Chondrocyte (in vitro differentiated cells): ENCODE results near the gene GINS1. TPM values are rescaled to one million over a fixed set of nuclear protein-coding genes. Genes with fewer than 3 reads are reported as not detected.

Experiments
- DNase-seq: peaks from one replicate; pipeline ENCODE4 v3.0.0; 2021; ENCODE audit warnings: mixed read lengths, low spot score
- H3K27ac Mint-ChIP-seq: one replicate; pipeline ENCODE4 v1.8.0; 2021; ENCODE audit warnings: mild to moderate bottlenecking, moderate library complexity, mixed read lengths; ENCODE audit not compliant: unreplicated experiment
- H3K27me3 Mint-ChIP-seq: 2 replicates; pipeline ENCODE4 v1.8.0; 2021; ENCODE audit warnings: low read depth, mixed read lengths
- H3K36me3 Mint-ChIP-seq: 2 replicates; pipeline ENCODE4 v1.8.0; 2021; ENCODE audit warnings: low read depth, mixed read lengths
- H3K4me1 Mint-ChIP-seq: 2 replicates; pipeline ENCODE4 v1.8.0; 2021; ENCODE audit warnings: low read depth, mild to moderate bottlenecking, mixed read lengths
- H3K4me3 Mint-ChIP-seq: one replicate; pipeline ENCODE4 v1.8.0; 2021; ENCODE audit warnings: mild to moderate bottlenecking, moderate library complexity, mixed read lengths; ENCODE audit not compliant: unreplicated experiment
- H3K9me3 Mint-ChIP-seq: 2 replicates; pipeline ENCODE4 v1.8.0; 2021; ENCODE audit warnings: low read depth, mixed read lengths
- CTCF ChIP-seq: fragments of 200-600 bp; sonication (generic); IDR thresholded peaks from 2 replicates; pipeline ENCODE4 v1.5.0; 2021; ENCODE audit warnings: antibody characterized with exemption, mild to moderate bottlenecking, moderate library complexity
- total RNA-seq: library from RNA; stranded (reverse); gene quantifications from 3 replicates; pipeline ENCODE4 v1.2.1, GENCODE V29; 2021

GINS1 gene
- total RNA-seq, 1 donor from 2014 or later = 3.5 TPM

DNA sequence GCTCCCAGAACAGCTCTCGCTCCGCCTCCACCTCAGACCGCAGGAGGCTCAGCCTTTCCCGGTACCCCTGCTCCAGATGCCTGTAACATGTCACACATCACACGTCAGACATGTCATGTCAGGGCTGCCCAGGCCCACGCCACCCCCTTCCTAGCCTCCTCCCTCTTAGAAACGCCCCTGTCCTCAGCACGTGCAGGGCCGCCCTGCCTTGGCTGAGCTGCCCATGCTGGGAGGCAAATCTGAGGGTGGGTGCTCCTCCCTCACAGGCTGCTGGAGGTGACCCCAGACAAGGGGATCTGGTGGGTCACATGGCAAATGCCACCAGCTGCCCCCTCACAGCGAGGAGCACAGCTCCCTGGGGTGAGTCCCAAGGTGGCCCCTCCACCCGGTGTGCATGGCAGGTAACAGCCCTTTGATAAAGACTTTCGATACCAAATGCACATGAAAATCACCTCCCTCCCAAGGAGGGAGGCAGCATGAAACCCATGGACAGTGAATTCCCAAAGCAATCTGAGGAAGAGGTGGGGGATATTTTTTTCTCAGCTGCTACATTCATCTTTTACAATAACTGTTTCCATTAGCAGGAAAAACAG lies 84.1 kb downstream of the GINS1 start:
- H3K4me3 Mint-ChIP-seq = no peak overlapping the region
- H3K27me3 Mint-ChIP-seq = no peaks in the 10 kb centered on the region
- no peak for TF ChIP-seq CTCF
- H3K4me1 Mint-ChIP-seq = peaks cover 2% of the 10 kb centered on the region
- DNase-seq = peak; percentile 89
- H3K27ac Mint-ChIP-seq = no peak overlapping the region
- no peaks in the 10 kb centered on the region for H3K9me3 Mint-ChIP-seq
- H3K36me3 Mint-ChIP-seq = peaks cover 5% of the 10 kb centered on the region

- Mint-ChIP-seq H3K4me1 (no peaks in the 10 kb centered on the region), H3K9me3 (no peaks in the 10 kb centered on the region), H3K27ac (no peak overlapping the region), H3K27me3 (no peaks in the 10 kb centered on the region), H3K36me3 (peaks cover 7% of the 10 kb centered on the region), H3K4me3 (no peak overlapping the region)
- TF ChIP-seq CTCF = no peak
- DNase-seq = no peak
These were observed 85.7 kb downstream of the GINS1 start for GRCh38 chr20:25493137-25493536.

GRCh38 chr20:25493748-25494505 lies 86.5 kb downstream of the GINS1 start:
- Mint-ChIP-seq H3K4me1 (no peaks in the 10 kb centered on the region), H3K36me3 (peaks cover 3% of the 10 kb centered on the region), H3K9me3 (no peaks in the 10 kb centered on the region), H3K4me3 (no peak overlapping the region), H3K27ac (no peak overlapping the region), H3K27me3 (no peaks in the 10 kb centered on the region)
- no peak for DNase-seq
- TF ChIP-seq CTCF = no peak

DNA sequence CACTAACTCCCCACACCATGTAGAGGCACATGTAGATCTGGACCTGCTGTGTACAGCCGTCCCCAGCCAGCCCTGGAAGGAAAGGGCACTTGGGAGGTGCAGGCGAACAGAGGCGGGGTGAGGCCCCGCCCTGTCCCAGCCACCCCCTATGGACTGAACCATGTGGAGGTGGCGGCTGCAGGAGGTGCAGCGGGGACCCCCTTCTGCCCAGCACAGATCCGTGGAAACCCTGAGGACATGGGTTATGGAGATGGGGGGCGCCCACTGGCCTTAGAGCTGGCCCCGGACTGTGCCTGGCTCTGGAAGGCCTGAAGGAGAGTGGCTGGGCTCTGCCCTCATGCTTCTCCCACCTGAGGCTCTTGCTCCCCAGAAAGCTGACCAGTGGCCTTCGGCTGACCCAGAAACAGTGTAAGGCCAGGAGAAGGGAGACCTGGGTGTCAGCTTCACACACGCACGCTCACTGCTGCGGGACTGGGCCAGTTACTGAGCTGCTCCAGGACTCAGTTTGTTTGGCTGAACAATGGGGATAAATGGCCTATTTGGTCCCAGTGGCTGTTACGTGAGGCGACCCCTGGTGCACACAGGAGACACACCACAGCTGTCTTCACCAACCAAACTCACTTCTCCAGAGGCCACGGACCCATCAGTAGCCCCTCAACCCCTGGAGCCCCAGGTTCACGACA lies 87.2 kb downstream of the GINS1 start:
- Mint-ChIP-seq H3K27me3 (no peaks in the 10 kb centered on the region), H3K4me3 (no peak overlapping the region), H3K4me1 (no peaks in the 10 kb centered on the region), H3K36me3 (peaks cover 2% of the 10 kb centered on the region), H3K9me3 (no peaks in the 10 kb centered on the region), H3K27ac (no peak overlapping the region)
- TF ChIP-seq CTCF = no peak
- no peak for DNase-seq

GRCh38 chr20:25495189-25495824 lies 87.8 kb downstream of the GINS1 start:
- H3K4me1 Mint-ChIP-seq = no peaks in the 10 kb centered on the region
- peaks cover 2% of the 10 kb centered on the region for H3K36me3 Mint-ChIP-seq
- no peaks in the 10 kb centered on the region for H3K27me3 Mint-ChIP-seq
- TF ChIP-seq CTCF = no peak
- H3K4me3 Mint-ChIP-seq = no peak overlapping the region
- H3K9me3 Mint-ChIP-seq = no peaks in the 10 kb centered on the region
- no peak for DNase-seq
- H3K27ac Mint-ChIP-seq = no peak overlapping the region
